Spleen (tissue), 7 donors: Measurements from ENCODE around the gene MSMP.

ENCODE experiments used
- POLR2AphosphoS5 ChIP-seq, 3 donors: sonication (generic); formaldehyde crosslinking; IDR thresholded peaks; one replicate each; pipeline ENCODE4 v1.5.1; 2017; ENCODE audit warnings: antibody characterized with exemption in 3 of 3
- TF ChIP-seq, protein P1 (sequence below), 11 experiments: fragments of 200-600 bp in 7 of 11; fragments of 450-650 bp in 4 of 11; sonication (generic) in 4 of 11; IDR thresholded peaks in 8 of 11; conservative IDR thresholded peaks in 3 of 11; 1 replicate in 7 of 11; 2 replicates in 4 of 11; pipeline versions ENCODE4 v1.4.0 to v1.8.0; 2016 to 2021; ENCODE audit warnings: antibody characterized with exemption in 11 of 11, inconsistent platforms in 4 of 11, mild to moderate bottlenecking in 1 of 11
- donor health status: DM: no; HTN: no; CAD: no; lungs with moderate emphysema.
- donor health status: DM: no; HTN: no; CAD: no.
- donor health status: DM: no; HTN: no; CAD: no.

- peak in 1 of 3 donors; percentile 27 for TF ChIP-seq POLR2AphosphoS5 (IDR thresholded peaks at IDR 0.05)
- TF ChIP-seq, protein P1, sequence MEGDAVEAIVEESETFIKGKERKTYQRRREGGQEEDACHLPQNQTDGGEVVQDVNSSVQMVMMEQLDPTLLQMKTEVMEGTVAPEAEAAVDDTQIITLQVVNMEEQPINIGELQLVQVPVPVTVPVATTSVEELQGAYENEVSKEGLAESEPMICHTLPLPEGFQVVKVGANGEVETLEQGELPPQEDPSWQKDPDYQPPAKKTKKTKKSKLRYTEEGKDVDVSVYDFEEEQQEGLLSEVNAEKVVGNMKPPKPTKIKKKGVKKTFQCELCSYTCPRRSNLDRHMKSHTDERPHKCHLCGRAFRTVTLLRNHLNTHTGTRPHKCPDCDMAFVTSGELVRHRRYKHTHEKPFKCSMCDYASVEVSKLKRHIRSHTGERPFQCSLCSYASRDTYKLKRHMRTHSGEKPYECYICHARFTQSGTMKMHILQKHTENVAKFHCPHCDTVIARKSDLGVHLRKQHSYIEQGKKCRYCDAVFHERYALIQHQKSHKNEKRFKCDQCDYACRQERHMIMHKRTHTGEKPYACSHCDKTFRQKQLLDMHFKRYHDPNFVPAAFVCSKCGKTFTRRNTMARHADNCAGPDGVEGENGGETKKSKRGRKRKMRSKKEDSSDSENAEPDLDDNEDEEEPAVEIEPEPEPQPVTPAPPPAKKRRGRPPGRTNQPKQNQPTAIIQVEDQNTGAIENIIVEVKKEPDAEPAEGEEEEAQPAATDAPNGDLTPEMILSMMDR (IDR thresholded peaks at IDR 0.05 in 8 of 11, conservative IDR thresholded peaks at IDR 0.05 in 3 of 11) = no peak
Observed at GRCh38 chr9:35749515-35750255, 4.4 kb downstream of the MSMP start.
